Left lung (tissue), 10 donors: ENCODE data around the gene ZC3H4. TPM values are rescaled to one million over a fixed set of nuclear protein-coding genes. Genes with fewer than 3 reads are reported as not detected.
"Not testable (repeated sequence)": the region's sequence is repeated elsewhere in the genome, so short reads cannot be mapped to it uniquely, and the experiment has no call there.

ENCODE experiments used
- ATAC-seq: fragments of 200-7000 bp; cut with Tn5 transposase; one replicate; pipeline ENCODE4 v1.9.1; 2020; ENCODE audit warnings: moderate library complexity
- DNase-seq, 4 donors: peaks; one replicate each; pipeline ENCODE4 v3.0.0-alpha.2; 2013 to 2020
- H3K27ac ChIP-seq, 2 donors: fragments of 200-600 bp; sonication (generic) in 1 of 2; one replicate each; pipeline versions ENCODE4 v1.5.0 to v1.8.0; 2020 to 2021
- H3K27me3 ChIP-seq, 2 donors: fragments of 200-600 bp; sonication (generic) in 1 of 2; one replicate each; pipeline versions ENCODE4 v1.5.0 to v1.8.0; 2020 to 2021
- H3K36me3 ChIP-seq, 2 donors: fragments of 200-600 bp; sonication (generic) in 1 of 2; one replicate each; pipeline versions ENCODE4 v1.5.0 to v1.8.0; 2020 to 2021
- H3K4me1 ChIP-seq, 2 donors: fragments of 200-600 bp; one replicate each; pipeline ENCODE4 v1.8.0; 2021
- H3K4me3 ChIP-seq, 2 donors: fragments of 200-600 bp; sonication (generic) in 1 of 2; one replicate each; pipeline versions ENCODE4 v1.5.0 to v1.8.0; 2020 to 2021; ENCODE audit warnings: mild to moderate bottlenecking in 1 of 2
- H3K9me3 ChIP-seq, 2 donors: fragments of 200-600 bp; sonication (generic) in 1 of 2; one replicate each; pipeline versions ENCODE4 v1.5.0 to v1.8.0; 2020 to 2021
- CTCF ChIP-seq, 2 donors: fragments of 200-600 bp; sonication (generic) in 1 of 2; IDR thresholded peaks; one replicate each; pipeline versions ENCODE4 v1.5.0 to v1.8.0; 2021; ENCODE audit warnings: antibody characterized with exemption in 2 of 2
- intact Hi-C, 2 donors: fragments of 100-400 bp; cut with DNase I; formaldehyde crosslinking; loops; one replicate each; pipeline versions ENCODE4 v1.11.2 to v1.14.2; 2022
- polyA plus RNA-seq, 6 donors: library from polyadenylated mRNA; unstranded; fragments of 120-200 nt; gene quantifications; one replicate each; pipeline ENCODE4 v1.2.1, GENCODE V29; 2013; ENCODE audit not compliant: insufficient read length in 6 of 6
- total RNA-seq, 2 donors: library from RNA; stranded (reverse); fragmentation: NEBNext Ultra II Directional; extraction: Animal tissue kit (Norgen Biotek cat#: 25700); gene quantifications; one replicate each; pipeline ENCODE4 v1.2.1, GENCODE V29; 2021
- donor health status: DM: no; HTN: yes; CAD: no.
- donor health status: DM: no; HTN: no; CAD: no.

Gene ZC3H4
- total and polyA plus RNA-seq, 8 donors = 36.6 to 48.2 (median 39.2) TPM

GRCh38 chr19:47145639-47146486, 32.3 kb upstream of the ZC3H4 start:
- Histone ChIP-seq H3K9me3 (no peaks in the 10 kb centered on the region), H3K36me3 (peaks cover 0 to 80% of the 10 kb centered on the region in 2 donors), H3K4me1 (peaks cover 0 to 15% of the 10 kb centered on the region in 2 donors), H3K27me3 (no peaks in the 10 kb centered on the region), H3K27ac (no peak overlapping the region), H3K4me3 (no peak overlapping the region)
- no peak for TF ChIP-seq CTCF (IDR thresholded peaks at IDR 0.05)
- ATAC-seq (no peak), DNase-seq (no peak)
- intact Hi-C loops = loop anchor here in 1 of 2 donors (5.0 kb wide), 1 partner anchor 96 kb away; no protein-coding TSS in a partner anchor

GRCh38 chr19:47144630-47145029, 31.1 kb upstream of the ZC3H4 start:
- intact Hi-C loops = loop anchor here in 1 of 2 donors (5.0 kb wide), 1 partner anchor 98 kb away; no protein-coding TSS in a partner anchor
- no peak for ATAC-seq

GRCh38 chr19:47143322-47144073, 29.9 kb upstream of the ZC3H4 start:
- Histone ChIP-seq H3K4me1 (peaks cover 0 to 11% of the 10 kb centered on the region in 2 donors), H3K36me3 (peaks cover 0 to 66% of the 10 kb centered on the region in 2 donors), H3K27ac (no peak overlapping the region), H3K9me3 (no peaks in the 10 kb centered on the region), H3K4me3 (no peak overlapping the region), H3K27me3 (no peaks in the 10 kb centered on the region)
- intact Hi-C loops = no loop called here
- no peak for TF ChIP-seq CTCF (IDR thresholded peaks at IDR 0.05)
- DNase-seq = no peak
- ATAC-seq = peak; percentile 85

More at GRCh38 chr19:47144630-47145029, 31.1 kb upstream of the ZC3H4 start:
- no peak overlapping the region for H3K27ac ChIP-seq
- no peaks in the 10 kb centered on the region for H3K27me3 ChIP-seq
- no peak for TF ChIP-seq CTCF (IDR thresholded peaks at IDR 0.05)
- H3K4me3 ChIP-seq = no peak overlapping the region
- DNase-seq = no peak
- H3K9me3 ChIP-seq = no peaks in the 10 kb centered on the region
- peaks cover 0 to 12% of the 10 kb centered on the region in 2 donors for H3K4me1 ChIP-seq
- H3K36me3 ChIP-seq = peaks cover 0 to 70% of the 10 kb centered on the region in 2 donors

- H3K4me3 ChIP-seq = no peak overlapping the region
- peaks cover 0 to 11% of the 10 kb centered on the region in 2 donors for H3K4me1 ChIP-seq
- no peak for ATAC-seq
- intact Hi-C loops = no loop called here
- DNase-seq = no peak
- no peak overlapping the region for H3K27ac ChIP-seq
- no peak for TF ChIP-seq CTCF (IDR thresholded peaks at IDR 0.05)
- peaks cover 0 to 62% of the 10 kb centered on the region in 2 donors for H3K36me3 ChIP-seq
- no peaks in the 10 kb centered on the region for H3K27me3 ChIP-seq
- H3K9me3 ChIP-seq = no peaks in the 10 kb centered on the region
Measured at GRCh38 chr19:47142779-47143178, 29.2 kb upstream of the ZC3H4 start.

- intact Hi-C loops = no loop called here
Measured at GRCh38 chr19:47141695-47142094, 28.1 kb upstream of the ZC3H4 start.

GRCh38 chr19:47141252-47141651, 27.7 kb upstream of the ZC3H4 start:
- H3K4me3 ChIP-seq, H3K27me3 ChIP-seq, H3K9me3 ChIP-seq, intact Hi-C loops, H3K27ac ChIP-seq, DNase-seq: not testable (repeated sequence)
- Histone ChIP-seq H3K4me1 (peaks cover 0 to 11% of the 10 kb centered on the region in 2 donors), H3K36me3 (peaks cover 0 to 54% of the 10 kb centered on the region in 2 donors)
- ATAC-seq = peak; percentile 25

More at GRCh38 chr19:47141695-47142094, 28.1 kb upstream of the ZC3H4 start:
- Histone ChIP-seq H3K27me3 (no peaks in the 10 kb centered on the region), H3K36me3 (peaks cover 0 to 59% of the 10 kb centered on the region in 2 donors), H3K9me3 (no peaks in the 10 kb centered on the region), H3K4me1 (peaks cover 0 to 11% of the 10 kb centered on the region in 2 donors), H3K4me3 (no peak overlapping the region), H3K27ac (no peak overlapping the region)
- DNase-seq (no peak), ATAC-seq (no peak)
- no peak for TF ChIP-seq CTCF (IDR thresholded peaks at IDR 0.05)
